Hepatocyte (in vitro differentiated cells): ENCODE measurements around the gene DYRK1B.

Experiments
- CTCF ChIP-seq: fragments of 200-600 bp; sonication (generic); IDR thresholded peaks from 2 replicates; pipeline ENCODE4 v1.5.1; 2016; ENCODE audit warnings: antibody characterized with exemption, mild to moderate bottlenecking; ENCODE audit not compliant: poor library complexity
- EZH2 ChIP-seq: fragments of 200-600 bp; sonication (generic); IDR thresholded peaks from 2 replicates; pipeline ENCODE4 v1.6.1; 2016; ENCODE audit warnings: antibody characterized with exemption, mild to moderate bottlenecking, borderline replicate concordance

DNA sequence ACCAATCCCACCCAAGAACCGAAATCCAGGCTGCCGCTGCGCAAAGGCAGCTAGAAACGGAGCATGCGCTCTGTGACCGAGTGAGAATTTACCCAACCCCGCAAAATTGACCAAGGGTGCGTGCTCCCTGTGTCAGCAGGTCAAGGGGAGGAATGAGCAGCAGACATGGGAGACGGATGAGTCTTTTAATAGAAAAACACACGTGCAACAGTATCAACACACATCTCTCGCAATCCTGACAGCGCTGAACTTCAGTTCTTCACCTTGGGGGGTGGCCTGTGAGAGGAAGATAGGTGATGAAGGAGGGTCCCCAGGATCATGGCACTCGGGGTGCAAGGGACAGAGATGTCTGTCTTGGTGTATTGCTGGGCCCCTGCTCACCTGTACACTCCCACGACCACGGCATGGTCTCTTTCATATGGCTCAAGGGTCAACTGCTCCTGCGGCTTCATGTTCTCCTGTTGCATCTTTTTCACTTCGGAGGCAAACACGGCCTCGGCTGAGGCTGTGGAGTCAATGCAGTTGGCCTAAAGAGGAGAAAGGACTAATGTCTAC, 402 bp upstream of the DYRK1B start:
- TF ChIP-seq CTCF, result no peak
- no peak for TF ChIP-seq EZH2
